Activated CD4-positive, alpha-beta T cell treated with anti-CD3 and anti-CD28 coated beads for 4 hours (primary cell): Measurements from ENCODE around the gene VWF.

Experiments
- DNase-seq, 2 donors: peaks; one replicate each; pipeline ENCODE4 v3.0.0-alpha.2; 2020

VWF gene

DNA sequence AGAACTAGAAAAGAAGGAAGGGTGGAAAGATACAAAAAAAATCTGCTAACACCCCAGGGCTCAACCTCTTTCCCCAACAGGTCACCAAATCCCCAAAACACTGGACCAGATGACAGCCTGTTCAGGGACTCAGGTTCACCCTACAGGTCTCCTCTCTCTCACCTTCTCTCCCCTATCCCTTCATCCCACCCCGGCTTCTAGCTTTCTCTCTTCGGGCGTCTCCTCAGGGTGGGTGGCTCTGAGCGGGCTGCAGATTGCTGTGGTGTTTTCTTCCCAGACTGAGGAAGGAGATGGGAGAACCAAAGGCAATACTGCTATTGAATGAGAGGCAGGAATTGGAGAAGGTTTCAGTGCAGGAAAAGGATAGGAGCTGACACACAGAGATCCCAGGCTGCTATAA lies 218.7 kb downstream of the VWF start:
- DNase-seq = no peak

DNA sequence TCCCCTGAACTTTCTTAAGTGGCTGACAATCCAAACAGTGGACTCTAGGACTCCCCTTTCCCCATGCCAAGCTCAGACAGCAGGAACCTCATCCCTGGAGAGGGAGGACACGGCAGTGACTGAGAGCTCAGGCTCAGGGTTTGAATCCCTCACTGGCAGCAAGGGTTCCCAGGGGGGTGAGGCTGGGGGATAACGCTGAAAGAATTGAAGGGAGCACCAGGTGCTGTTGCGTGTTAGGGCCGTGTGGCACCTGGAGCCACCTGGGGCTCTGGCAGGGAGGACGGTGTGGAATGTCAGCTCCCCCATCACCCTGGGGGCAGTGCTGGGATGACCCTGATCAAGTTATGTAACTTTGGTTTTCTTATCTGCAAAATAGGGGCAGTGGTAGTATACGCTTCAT lies 219.5 kb downstream of the VWF start:
- no peak for DNase-seq

DNA sequence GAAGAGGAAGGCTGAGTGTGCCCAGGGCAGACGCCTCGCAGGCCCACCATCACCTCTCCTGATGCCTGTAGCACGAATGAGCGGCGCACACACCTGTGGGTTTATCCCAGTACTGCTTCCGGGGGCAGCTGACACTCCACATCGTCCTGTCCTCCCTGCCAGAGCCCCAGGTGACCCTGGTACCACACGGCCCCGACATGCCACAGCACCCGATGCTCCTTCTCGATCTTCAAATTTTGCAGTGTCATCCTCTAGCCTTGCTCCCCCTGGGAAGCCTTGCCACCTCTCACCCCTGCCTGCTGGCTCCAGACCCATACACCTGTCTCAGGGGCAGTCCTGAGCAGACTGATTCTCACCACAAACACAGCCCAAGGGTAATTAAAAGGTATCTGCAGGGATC lies 220.0 kb downstream of the VWF start:
- DNase-seq = no peak

DNA sequence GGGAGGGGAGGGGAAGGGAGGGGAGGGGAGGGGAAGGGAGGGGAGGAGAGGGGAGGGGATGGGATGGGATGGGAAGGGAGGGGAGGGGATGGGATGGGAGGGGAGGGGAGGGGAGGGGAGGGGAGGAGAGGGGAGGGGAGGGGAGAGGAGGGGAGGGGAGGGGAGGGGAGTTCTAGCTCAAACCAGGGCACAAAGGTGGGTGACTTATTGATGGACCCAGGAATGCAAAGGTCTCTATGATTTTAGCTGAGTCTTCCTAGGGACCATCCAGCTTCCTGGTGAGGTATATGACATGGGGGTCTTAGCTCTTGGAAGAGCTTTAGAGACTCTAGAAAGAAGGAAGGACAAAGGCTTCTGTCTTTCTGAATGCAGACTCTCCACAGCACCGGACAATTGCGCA lies 221.7 kb downstream of the VWF start:
- DNase-seq = no peak

DNA sequence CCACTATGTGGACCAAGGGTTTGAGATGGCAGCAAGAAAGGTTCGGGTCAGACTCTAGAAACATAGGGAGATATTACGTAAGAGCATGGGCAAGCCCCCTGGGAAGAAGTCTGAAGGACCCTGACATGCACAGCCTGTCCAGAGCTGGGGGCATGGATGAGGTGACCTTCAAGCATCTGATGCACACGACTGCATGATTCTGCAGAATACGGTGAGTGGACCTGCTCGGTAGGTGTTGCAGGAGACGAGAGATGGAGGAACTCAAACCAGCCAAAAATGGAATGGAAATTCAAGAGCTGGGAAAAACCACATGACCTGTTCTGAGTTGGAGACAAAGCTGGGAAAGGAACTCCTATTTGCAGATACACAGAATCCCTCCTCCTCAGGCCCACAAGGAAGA lies 223.1 kb downstream of the VWF start:
- DNase-seq = no peak

DNA sequence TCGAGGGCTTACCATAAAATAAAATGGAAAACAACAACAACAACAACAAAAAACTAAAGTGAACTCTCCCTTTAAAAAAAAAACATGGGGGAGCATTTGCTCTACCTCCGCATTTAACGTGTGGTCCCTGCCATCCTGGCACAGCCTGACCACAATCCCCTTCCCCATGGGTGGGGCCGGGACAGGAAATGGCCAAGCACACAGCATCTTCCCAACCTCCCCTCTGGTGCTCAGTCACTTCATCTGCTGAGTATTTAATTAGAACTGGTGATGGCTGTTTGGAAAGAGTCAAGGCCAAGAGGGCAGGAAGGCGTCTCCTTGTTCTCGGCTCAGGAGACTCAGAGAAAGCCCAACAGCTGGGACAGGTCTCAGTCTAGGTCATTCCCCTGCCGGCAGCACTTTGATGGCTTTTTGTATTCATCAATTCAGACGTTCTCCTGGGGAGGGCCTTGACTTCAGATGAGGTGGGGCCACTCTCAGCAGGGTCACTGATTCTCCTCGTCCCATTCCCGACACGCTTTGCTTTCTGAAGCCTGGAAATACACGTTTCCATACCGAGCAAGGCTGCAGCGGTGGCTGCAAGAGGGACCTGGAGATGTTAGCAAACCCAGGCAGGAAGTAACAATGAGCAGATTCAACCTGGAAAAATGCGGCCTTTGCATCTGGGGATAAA lies 223.8 kb downstream of the VWF start:
- no peak for DNase-seq

DNA sequence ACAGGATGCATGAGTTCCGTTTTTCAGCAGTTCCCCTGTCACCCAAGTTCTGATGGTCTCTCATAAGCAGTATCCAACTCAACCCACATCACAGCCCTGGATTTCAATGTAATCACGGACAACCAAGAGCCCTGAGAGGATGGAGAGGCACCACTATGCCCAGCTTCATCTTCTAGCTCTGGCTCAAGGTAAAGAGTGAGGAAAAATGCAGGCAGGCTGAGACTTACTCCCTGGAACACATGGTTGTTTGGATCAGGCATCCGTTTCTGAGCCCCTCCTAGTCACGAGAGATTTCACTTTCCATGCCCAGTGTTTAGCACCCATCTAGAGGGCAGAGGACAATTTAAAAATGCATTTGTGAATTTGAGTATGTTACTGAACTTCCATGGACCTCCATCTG lies 224.4 kb downstream of the VWF start:
- DNase-seq = no peak

DNA sequence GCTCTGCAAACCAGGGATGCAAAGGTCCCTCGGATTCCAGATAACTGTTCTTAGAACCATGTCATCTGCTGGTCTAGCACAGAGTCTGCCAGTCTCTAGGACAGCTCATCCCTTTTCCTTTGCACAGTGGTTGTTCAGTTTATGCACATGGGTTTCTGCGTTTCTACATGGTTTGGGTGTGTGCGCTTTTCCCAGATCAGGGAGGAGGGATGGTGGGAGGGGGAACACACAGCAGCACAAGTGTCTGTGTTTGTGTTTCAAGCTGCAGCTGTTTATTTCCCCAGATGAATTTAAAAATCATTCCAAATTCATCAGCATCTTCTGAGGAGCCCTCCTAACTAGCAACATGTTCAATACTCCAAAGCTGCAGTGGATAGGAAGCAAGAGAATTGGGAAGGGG lies 224.8 kb downstream of the VWF start:
- no peak for DNase-seq

DNA sequence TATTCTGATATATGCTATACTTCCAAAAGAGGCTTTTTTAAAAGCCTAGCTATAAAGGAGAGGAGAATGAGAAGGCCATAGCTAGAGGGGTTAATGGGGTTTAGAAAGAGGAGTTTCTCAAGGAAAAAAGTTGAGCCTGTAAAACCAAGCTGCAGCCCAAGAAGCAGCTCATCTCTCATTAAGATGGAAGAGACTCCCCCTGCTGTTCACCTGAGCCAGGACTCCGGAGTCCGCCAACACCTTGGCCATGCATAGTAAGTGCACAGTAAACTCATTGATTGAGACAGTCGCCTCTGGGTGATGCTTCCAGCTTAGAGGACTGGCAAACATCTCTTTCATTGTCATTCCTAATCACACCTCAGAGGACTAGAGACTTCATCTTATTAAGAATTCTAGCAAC lies 225.6 kb downstream of the VWF start:
- no peak for DNase-seq
